Neural progenitor cell (in vitro differentiated cells): ENCODE measurements around the gene CCDC149. TPM values are rescaled to one million over a fixed set of nuclear protein-coding genes. Genes with fewer than 3 reads are reported as not detected.
A peak's percentile ranks its signal among the peaks of the same experiment; 100 is the strongest.

Experiments used
- DNase-seq: peaks from one replicate; pipeline ENCODE4 v3.0.0-alpha.2; 2016; ENCODE audit warnings: low spot score
- H2AFZ ChIP-seq: fragments of 200-600 bp; sonication (generic); replicated peaks from 2 replicates; pipeline ENCODE4 v1.6.1; 2016; ENCODE audit warnings: antibody characterized with exemption
- H3F3A ChIP-seq: fragments of 200-600 bp; sonication (generic); 2 replicates; pipeline ENCODE4 v1.6.1; 2016; ENCODE audit warnings: antibody characterized with exemption, low read depth
- H3K27ac ChIP-seq: fragments of 200-600 bp; sonication (generic); 2 replicates; pipeline ENCODE4 v1.5.1; 2016; ENCODE audit warnings: mild to moderate bottlenecking
- H3K27me3 ChIP-seq: fragments of 200-600 bp; sonication (generic); 2 replicates; pipeline ENCODE4 v1.6.1; 2016; ENCODE audit warnings: mild to moderate bottlenecking, moderate library complexity
- H3K36me3 ChIP-seq: fragments of 200-600 bp; sonication (generic); 2 replicates; pipeline ENCODE4 v1.5.1; 2016
- H3K4me1 ChIP-seq: fragments of 200-600 bp; sonication (generic); 2 replicates; pipeline ENCODE4 v1.6.1; 2016; ENCODE audit warnings: mixed run types
- H3K4me2 ChIP-seq: fragments of 200-600 bp; sonication (generic); 2 replicates; pipeline ENCODE4 v1.6.1; 2016
- H3K4me3 ChIP-seq: fragments of 200-600 bp; sonication (generic); 2 replicates; pipeline ENCODE4 v1.5.1; 2016
- H3K79me2 ChIP-seq: fragments of 200-600 bp; sonication (generic); 2 replicates; pipeline ENCODE4 v1.6.1; 2016; ENCODE audit warnings: low read depth
- H3K9ac ChIP-seq: fragments of 200-600 bp; sonication (generic); 2 replicates; pipeline ENCODE4 v1.6.1; 2016
- H3K9me3 ChIP-seq: fragments of 200-600 bp; sonication (generic); 2 replicates; pipeline ENCODE4 v1.5.1; 2016; ENCODE audit warnings: low read depth
- H4K20me1 ChIP-seq: fragments of 200-600 bp; sonication (generic); 2 replicates; pipeline ENCODE4 v1.6.1; 2016; ENCODE audit warnings: low read depth
- H3K27ac Mint-ChIP-seq: 3 replicates; pipeline ENCODE4 v1.8.0; 2021; ENCODE audit warnings: mixed read lengths
- H3K27me3 Mint-ChIP-seq: 2 replicates; pipeline ENCODE4 v1.8.0; 2022; ENCODE audit warnings: low read depth, mild to moderate bottlenecking, inconsistent platforms, moderate library complexity, mixed read lengths; ENCODE audit not compliant: insufficient read depth
- H3K36me3 Mint-ChIP-seq: 3 replicates; pipeline ENCODE4 v1.8.0; 2021; ENCODE audit warnings: mixed read lengths
- H3K4me1 Mint-ChIP-seq: 3 replicates; pipeline ENCODE4 v1.8.0; 2021; ENCODE audit warnings: mixed read lengths
- H3K4me3 Mint-ChIP-seq: 3 replicates; pipeline ENCODE4 v1.8.0; 2021; ENCODE audit warnings: mild to moderate bottlenecking, moderate library complexity, mixed read lengths
- H3K9me3 Mint-ChIP-seq: 3 replicates; pipeline ENCODE4 v1.8.0; 2020; ENCODE audit warnings: mixed read lengths
- CTCF ChIP-seq: fragments of 200-600 bp; sonication (generic); IDR thresholded peaks from 2 replicates; pipeline ENCODE4 v1.5.1; 2017; ENCODE audit warnings: antibody characterized with exemption, mild to moderate bottlenecking
- EZH2 ChIP-seq: fragments of 200-600 bp; sonication (generic); IDR thresholded peaks from 2 replicates; pipeline ENCODE4 v1.6.1; 2017; ENCODE audit warnings: antibody characterized with exemption, mild to moderate bottlenecking, moderate library complexity
- EZH2phosphoT487 ChIP-seq: fragments of 200-600 bp; sonication (generic); IDR thresholded peaks from 2 replicates; pipeline ENCODE4 v1.6.1; 2017; ENCODE audit warnings: antibody characterized with exemption
- total RNA-seq: library from RNA; depleted of rRNA; stranded (reverse); fragments of >200 nt; gene quantifications from 2 replicates; pipeline ENCODE4 v1.2.3, GENCODE V29; 2015; ENCODE audit warnings: low replicate concordance

The CCDC149 gene
- total RNA-seq, 1 donor from 2014 or later = 3.4 TPM

- H3K4me3 Mint-ChIP-seq = no peak overlapping the region
- no peaks in the 10 kb centered on the region for H3K36me3 Mint-ChIP-seq
- no peak overlapping the region for H3K4me2 ChIP-seq
Observed at GRCh38 chr4:24770032-24770584, 142.7 kb downstream of the CCDC149 start.

GRCh38 chr4:24769571-24769970 lies 143.3 kb downstream of the CCDC149 start:
- H3K36me3 ChIP-seq = no peaks in the 10 kb centered on the region
- peaks cover 3% of the 10 kb centered on the region for H3K9me3 Mint-ChIP-seq
- no peaks in the 10 kb centered on the region for H3F3A ChIP-seq
- H3K4me3 Mint-ChIP-seq = no peak overlapping the region
- H3K27ac ChIP-seq = no peak overlapping the region
- no peak overlapping the region for H3K9ac ChIP-seq
- peaks cover 7% of the 10 kb centered on the region for H3K4me1 ChIP-seq
- H3K9me3 ChIP-seq = no peaks in the 10 kb centered on the region
- no peak for DNase-seq
- H2AFZ ChIP-seq = no peak overlapping the region
- no peaks in the 10 kb centered on the region for H4K20me1 ChIP-seq
- H3K27ac Mint-ChIP-seq = no peak overlapping the region
- H3K27me3 ChIP-seq = no peaks in the 10 kb centered on the region
- H3K4me3 ChIP-seq = no peak overlapping the region
- no peak for TF ChIP-seq CTCF
- no peak for TF ChIP-seq EZH2
- no peak for TF ChIP-seq EZH2phosphoT487
- H3K4me1 Mint-ChIP-seq = peaks cover 13% of the 10 kb centered on the region
- no peaks in the 10 kb centered on the region for H3K36me3 Mint-ChIP-seq
- H3K4me2 ChIP-seq = no peak overlapping the region
- H3K27me3 Mint-ChIP-seq = peaks cover 6% of the 10 kb centered on the region
- H3K79me2 ChIP-seq = no peaks in the 10 kb centered on the region

More at GRCh38 chr4:24770032-24770584, 142.7 kb downstream of the CCDC149 start:
- no peak overlapping the region for H3K4me3 ChIP-seq
- H3K27me3 ChIP-seq = no peaks in the 10 kb centered on the region
- TF ChIP-seq CTCF (no peak), EZH2phosphoT487 (no peak), EZH2 (no peak)
- H3F3A ChIP-seq = no peaks in the 10 kb centered on the region
- H4K20me1 ChIP-seq = no peaks in the 10 kb centered on the region
- DNase-seq = peak; percentile 24
- H3K27ac ChIP-seq = no peak overlapping the region
- no peaks in the 10 kb centered on the region for H3K9me3 ChIP-seq
- peaks cover 3% of the 10 kb centered on the region for H3K9me3 Mint-ChIP-seq
- H2AFZ ChIP-seq = no peak overlapping the region
- no peak overlapping the region for H3K27ac Mint-ChIP-seq
- no peaks in the 10 kb centered on the region for H3K36me3 ChIP-seq
- no peaks in the 10 kb centered on the region for H3K79me2 ChIP-seq
- peaks cover 7% of the 10 kb centered on the region for H3K4me1 ChIP-seq
- no peak overlapping the region for H3K9ac ChIP-seq
- peaks cover 13% of the 10 kb centered on the region for H3K4me1 Mint-ChIP-seq
- peaks cover 6% of the 10 kb centered on the region for H3K27me3 Mint-ChIP-seq

GRCh38 chr4:24768604-24769003 lies 144.2 kb downstream of the CCDC149 start:
- no peak overlapping the region for H3K27ac Mint-ChIP-seq
- Histone ChIP-seq H3K4me2 (no peak overlapping the region), H3K79me2 (no peaks in the 10 kb centered on the region), H2AFZ (no peak overlapping the region), H3K4me3 (no peak overlapping the region), H4K20me1 (no peaks in the 10 kb centered on the region), H3K9ac (no peak overlapping the region), H3K27me3 (no peaks in the 10 kb centered on the region), H3F3A (no peaks in the 10 kb centered on the region), H3K27ac (no peak overlapping the region), H3K36me3 (no peaks in the 10 kb centered on the region), H3K9me3 (no peaks in the 10 kb centered on the region), H3K4me1 (peaks cover 7% of the 10 kb centered on the region)
- peaks cover 13% of the 10 kb centered on the region for H3K4me1 Mint-ChIP-seq
- no peak for DNase-seq
- no peak overlapping the region for H3K4me3 Mint-ChIP-seq
- no peak for TF ChIP-seq EZH2
- no peak for TF ChIP-seq CTCF
- TF ChIP-seq EZH2phosphoT487 = no peak
- H3K36me3 Mint-ChIP-seq = no peaks in the 10 kb centered on the region
- peaks cover 3% of the 10 kb centered on the region for H3K9me3 Mint-ChIP-seq
- H3K27me3 Mint-ChIP-seq = peaks cover 8% of the 10 kb centered on the region
